HK-2 (cell line): ENCODE results near the gene B3GALNT2.
"Not testable (repeated sequence)": the region's sequence is repeated elsewhere in the genome, so short reads cannot be mapped to it uniquely, and the experiment has no call there.

Experiments used
- DNase-seq: peaks from one replicate; pipeline ENCODE4 v3.0.0-alpha.2; 2018; ENCODE audit not compliant: unreplicated experiment

Gene B3GALNT2

DNA sequence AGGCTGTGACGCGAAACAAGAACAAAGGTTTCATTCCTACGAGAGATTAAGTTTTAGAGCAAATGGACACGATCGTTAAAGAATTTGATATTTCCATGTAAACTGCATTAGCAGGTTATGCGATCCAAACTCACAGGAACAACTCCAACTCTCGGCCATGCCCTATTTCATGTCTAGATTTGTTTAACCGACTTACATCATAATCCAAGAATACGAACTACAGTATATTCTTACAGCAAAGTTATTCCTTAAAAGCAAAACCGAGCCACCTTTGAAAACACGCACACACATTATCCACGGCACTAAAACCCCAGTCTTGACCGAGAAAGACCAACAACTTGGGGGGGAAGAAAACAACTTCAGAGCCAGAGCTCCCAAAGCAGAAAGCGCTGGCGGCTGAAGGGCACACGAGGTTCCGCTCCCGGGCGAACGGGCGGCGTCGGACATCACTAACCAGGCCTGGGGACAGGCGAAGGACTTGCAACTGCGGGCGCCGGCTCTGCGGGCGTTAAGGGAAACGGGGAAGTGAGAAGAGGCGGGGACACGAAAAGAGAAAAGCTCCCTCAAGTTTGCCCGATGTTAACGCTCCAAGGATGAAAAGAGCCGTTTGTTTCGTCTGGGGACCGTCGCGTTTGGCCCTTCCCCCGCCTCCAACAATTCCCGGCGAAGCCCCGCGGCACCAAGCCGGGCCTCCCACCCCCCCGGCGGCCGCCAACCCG, 690 bp downstream of the B3GALNT2 start:
- DNase-seq = peak; percentile 68

DNA sequence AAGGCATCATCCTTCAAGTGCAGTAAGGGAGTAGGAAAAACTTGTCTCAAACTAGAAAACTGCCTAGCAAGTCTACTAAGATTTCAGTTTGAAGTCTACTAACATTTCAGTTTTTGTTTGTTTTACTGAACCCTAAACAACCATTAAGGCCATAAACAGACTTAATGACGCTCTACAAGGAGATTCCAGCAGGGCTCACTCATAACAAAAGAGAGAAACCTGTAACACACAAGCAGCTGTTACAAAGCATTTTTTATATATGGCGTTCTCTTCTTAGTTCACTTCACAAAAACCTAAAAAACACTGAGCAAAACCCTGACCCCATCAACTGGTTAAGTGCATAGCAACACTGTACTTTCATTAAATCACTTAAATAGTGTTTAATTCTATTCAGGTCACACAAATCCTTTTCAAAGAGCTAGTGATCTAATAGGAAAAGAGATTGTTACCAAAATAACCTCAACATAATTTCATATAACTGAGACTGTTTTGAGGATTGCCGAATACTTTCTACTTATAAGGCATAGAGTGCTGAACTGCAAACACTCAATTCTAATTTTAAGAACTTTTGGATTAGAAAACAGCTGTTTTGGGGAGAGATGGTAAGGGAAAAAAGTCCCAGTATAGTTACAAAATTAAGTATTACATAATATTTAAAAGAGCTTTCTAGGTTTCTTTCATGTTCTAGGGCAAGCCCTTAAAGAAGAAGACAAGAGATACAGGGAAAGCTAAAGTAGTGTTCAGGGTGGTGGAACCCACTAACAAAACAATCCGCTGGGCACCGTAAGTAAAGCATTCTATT, 1.4 kb downstream of the B3GALNT2 start:
- no peak for DNase-seq

- no peak for DNase-seq
Observed at GRCh38 chr1:235500971-235501540, 3.2 kb downstream of the B3GALNT2 start.

- DNase-seq = no peak
Observed at GRCh38 chr1:235495551-235495950, 8.7 kb downstream of the B3GALNT2 start.

- no peak for DNase-seq
Observed at GRCh38 chr1:235495030-235495429, 9.2 kb downstream of the B3GALNT2 start.

DNA sequence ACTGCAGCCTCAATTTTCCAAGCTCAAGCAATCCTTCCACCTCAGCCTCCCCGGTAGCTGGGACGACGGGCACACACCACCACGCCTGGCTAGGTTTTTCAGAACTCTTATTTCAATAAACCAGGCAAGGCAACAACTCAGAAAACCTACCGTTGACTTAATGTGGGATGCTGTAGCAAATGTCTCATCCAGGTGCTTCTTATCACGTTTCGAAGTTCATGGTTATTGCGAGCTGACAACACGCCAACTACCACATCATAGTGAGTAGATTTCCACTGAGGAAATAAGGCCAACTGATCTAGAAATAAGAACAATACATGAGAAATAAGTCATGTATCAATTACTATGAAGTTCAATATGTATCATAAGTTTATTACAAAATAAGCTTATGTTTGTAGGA, 9.7 kb downstream of the B3GALNT2 start:
- no peak for DNase-seq

DNA sequence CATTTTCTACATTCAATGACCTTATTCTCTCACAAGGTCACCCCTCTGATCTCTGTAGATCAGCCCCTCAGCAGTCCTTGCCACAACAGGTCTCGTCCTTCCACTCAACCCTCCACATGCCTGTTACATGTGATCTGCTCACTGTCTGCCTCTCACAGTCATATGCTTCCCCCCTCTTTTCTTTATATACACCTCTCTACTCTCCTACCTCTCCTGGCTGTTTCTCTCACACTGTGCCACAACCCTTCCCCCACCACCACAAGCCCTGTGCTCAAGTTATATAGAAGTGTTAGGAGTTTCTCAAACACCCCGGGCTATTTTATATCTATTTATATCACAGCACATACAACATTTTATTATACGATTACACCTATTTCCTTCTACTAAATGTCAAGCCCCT, 12.6 kb downstream of the B3GALNT2 start:
- DNase-seq = no peak

DNA sequence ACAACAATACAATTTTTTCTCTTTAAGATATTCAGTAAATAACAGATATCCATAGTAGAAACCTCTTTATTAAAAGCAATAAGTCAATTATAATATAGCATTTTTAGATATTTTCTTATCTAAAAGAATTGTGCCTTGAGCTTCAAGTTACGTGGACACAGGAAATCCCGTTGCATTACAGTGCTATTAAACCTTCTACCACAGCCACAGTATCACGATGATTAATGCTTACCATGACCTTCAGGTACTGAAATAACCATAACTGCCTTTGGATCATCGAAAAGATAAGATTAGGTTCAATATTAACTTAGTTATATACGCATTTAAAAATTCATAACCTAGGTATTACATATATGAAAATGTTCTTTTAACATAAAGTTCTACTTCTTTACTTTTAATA, 17.9 kb downstream of the B3GALNT2 start:
- no peak for DNase-seq

DNA sequence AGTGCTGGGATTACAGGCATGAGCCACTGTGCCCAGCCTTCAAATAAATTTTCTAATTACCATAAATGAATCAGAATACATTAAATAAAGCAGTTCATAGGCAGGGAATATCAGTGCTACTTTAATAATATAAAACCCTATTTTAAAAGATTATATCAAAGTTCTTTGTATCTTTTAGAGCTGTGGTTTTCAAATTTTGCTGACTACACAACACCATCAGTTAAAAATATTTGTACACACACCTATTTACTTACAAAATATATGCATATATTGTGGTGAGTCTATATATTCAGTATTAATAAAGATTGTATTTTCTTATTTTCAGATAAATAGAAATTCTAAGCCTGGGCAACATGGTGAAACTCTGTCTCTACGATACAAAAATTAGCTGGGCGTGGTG, 18.7 kb downstream of the B3GALNT2 start:
- no peak for DNase-seq

DNA sequence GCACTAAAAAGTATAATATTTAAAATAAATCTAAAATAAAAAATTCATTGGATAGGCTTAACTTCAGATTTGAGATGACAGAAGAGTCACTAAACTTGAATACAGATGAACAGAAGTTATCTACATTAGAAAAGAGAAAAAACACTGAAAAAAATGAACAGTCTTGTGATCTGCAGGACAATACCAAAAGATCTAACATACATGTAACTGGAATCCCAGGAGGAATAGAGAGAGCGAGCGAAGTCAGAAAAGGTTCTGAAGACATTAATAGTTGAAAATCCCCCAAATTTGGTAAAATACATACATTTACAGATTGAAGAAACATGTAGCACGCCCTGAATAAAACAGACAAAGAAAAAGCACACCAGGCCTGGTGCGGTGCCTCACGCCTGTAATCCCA, 21.2 kb downstream of the B3GALNT2 start:
- DNase-seq = no peak

- no peak for DNase-seq
Observed at GRCh38 chr1:235473806-235474205, 30.4 kb downstream of the B3GALNT2 start.

DNA sequence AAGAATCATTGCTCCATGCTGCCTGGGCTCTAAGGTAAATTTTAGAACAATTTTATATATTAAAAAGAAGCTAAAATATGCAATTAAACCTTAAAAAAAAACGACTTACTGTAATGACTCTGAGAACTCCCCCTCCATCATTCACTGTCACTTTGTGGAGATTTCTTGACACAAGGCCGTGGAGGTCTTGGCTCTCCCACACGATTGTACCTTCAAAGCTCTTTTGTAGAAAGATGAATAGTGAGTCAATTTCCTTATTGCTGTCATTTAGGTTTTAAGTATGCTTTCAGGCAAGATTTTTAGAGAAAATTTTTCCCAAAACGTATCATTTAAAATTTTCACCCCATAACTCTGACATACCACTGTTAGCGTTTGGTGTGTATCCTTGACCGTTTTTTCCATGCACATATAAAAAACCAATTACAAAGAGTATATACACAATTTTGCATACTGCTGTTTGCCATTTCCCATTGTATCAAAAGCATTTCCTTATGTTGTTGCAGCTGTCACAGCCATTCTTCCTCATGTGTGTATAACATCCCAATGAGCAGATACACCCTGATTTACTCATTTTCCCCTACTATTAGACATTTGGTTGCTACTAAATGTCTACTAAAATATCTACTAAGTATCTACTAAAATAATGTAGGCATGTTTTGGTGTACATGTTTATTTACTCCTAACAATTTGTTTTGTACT, 33.4 kb downstream of the B3GALNT2 start:
- no peak for DNase-seq

DNA sequence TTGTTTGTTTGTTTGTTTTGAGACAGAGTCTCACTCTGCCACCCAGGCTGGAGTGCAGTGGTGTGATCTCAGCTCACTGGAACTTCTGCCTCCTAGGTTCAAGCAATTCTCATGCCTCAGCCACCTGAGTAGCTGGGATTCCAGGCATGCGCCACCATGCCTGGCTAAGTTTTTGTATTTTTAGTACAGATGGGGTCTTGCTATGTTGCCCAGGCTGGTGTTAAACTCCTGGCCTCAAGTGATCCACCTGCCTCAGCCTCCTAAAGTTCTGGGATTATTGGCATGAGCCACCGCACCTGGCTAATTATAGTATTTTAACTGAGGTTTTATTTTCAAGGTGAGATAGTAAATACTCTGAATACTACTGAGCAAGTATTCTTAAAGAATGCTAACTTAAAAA, 34.4 kb downstream of the B3GALNT2 start:
- DNase-seq = not testable (repeated sequence)

DNA sequence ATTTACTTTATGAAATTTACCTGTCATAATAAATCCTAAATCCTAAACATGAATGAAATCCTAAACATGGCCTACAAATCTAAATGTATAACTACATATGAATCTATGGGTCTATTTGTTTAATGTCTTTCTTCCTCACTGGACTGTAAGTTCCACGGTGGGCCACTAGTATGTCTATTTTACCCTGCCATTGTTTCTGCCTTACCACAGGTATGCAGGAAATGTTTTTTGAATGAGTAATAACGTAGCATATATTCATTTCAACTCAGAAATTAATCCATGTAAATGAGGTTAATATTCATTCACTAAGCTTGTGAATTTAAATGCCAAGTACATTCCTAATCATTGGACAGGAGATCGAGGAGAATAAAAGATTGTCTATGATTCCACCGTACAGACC, 35.3 kb downstream of the B3GALNT2 start:
- no peak for DNase-seq

GRCh38 chr1:235468004-235468403, 36.2 kb downstream of the B3GALNT2 start:
- DNase-seq = no peak

- no peak for DNase-seq
Observed at GRCh38 chr1:235465066-235465465, 39.2 kb downstream of the B3GALNT2 start.

- DNase-seq = not testable (repeated sequence)
Observed at GRCh38 chr1:235462832-235463231, 41.4 kb downstream of the B3GALNT2 start.

- DNase-seq = no peak
Observed at GRCh38 chr1:235461954-235462353, 42.3 kb downstream of the B3GALNT2 start.

- DNase-seq = no peak
Observed at GRCh38 chr1:235460770-235461169, 43.5 kb downstream of the B3GALNT2 start.

GRCh38 chr1:235457856-235458255, 46.4 kb downstream of the B3GALNT2 start:
- DNase-seq = not testable (repeated sequence)

DNA sequence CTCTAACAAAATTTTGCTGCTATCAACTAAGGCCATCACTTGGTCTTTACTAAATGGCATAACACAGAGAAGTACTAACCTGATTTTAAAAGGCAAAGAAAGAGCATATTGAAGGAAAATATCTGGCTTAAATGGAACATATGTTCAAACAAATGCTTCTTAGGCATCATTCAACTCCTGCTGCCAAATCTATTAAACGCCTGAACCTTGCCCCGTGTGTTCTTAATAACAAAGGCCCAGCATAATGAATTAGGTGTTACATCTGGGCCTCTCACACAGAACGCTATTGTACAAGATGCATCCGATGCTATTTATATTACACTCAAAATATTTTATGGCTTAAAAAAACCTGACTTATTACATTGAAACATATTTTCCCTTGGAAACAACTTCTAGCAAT, 48.4 kb downstream of the B3GALNT2 start:
- DNase-seq = no peak

GRCh38 chr1:235455097-235455496, 49.2 kb downstream of the B3GALNT2 start:
- DNase-seq = no peak
